H1 (cell line): ENCODE results near the gene CACNA2D3. TPM values are rescaled to one million over a fixed set of nuclear protein-coding genes. Genes with fewer than 3 reads are reported as not detected.

Experiments
- BACH1 ChIP-seq: IDR thresholded peaks from 2 replicates; pipeline ENCODE4 v1.6.1; 2012; ENCODE audit warnings: low read length, improper control_type of control experiment
- KDM1A ChIP-seq: fragments of 200-600, 300-600 bp; sonication (generic); IDR thresholded peaks from 2 replicates; pipeline ENCODE4 v1.7.1; 2016; ENCODE audit warnings: mild to moderate bottlenecking, low read length, borderline replicate concordance
- RAD21 ChIP-seq, 2 experiments: IDR thresholded peaks in 1 of 2; conservative IDR thresholded peaks in 1 of 2; 2 replicates each; pipeline ENCODE4 v1.6.1; 2011; ENCODE audit warnings: low read depth in 2 of 2, low read length in 2 of 2, improper control_type of control experiment in 1 of 2, inconsistent platforms in 1 of 2, mild to moderate bottlenecking in 1 of 2, moderate library complexity in 1 of 2
- RXRA ChIP-seq: IDR thresholded peaks from 2 replicates; pipeline ENCODE4 v1.6.1; 2011; ENCODE audit warnings: low read depth, mild to moderate bottlenecking, low read length, moderate library complexity; ENCODE audit not compliant: insufficient read depth
- TEAD4 ChIP-seq: IDR thresholded peaks from 2 replicates; pipeline ENCODE4 v1.6.1; 2012; ENCODE audit warnings: low read depth, low read length, inconsistent platforms, mixed read lengths
- polyA plus RNA-seq, 7 experiments: library from polyadenylated mRNA; depleted of rRNA in 3 of 7; stranded (reverse) in 5 of 7; unstranded in 2 of 7; fragments of >200 nt in 5 of 7; fragments of 200-250 nt in 2 of 7; gene quantifications; 1 replicate in 5 of 7; 2 replicates in 1 of 7; 4 replicates in 1 of 7; pipeline versions ENCODE4 v1.2.1 to v1.2.3, GENCODE V29; 2011 to 2013; ENCODE audit warnings: missing spikeins in 2 of 7, mixed read lengths in 2 of 7
- total RNA-seq: library from RNA; stranded (reverse); fragmentation: NEBNext Ultra II Directional; extraction: Animal tissue kit (Norgen Biotek cat#: 25700); gene quantifications from 2 replicates; pipeline ENCODE4 v1.2.1, GENCODE V29; 2021
- TF ChIP-seq, protein P1 (sequence below): IDR thresholded peaks from 2 replicates; pipeline ENCODE4 v1.6.1; 2012; ENCODE audit warnings: low read length, inconsistent platforms

The CACNA2D3 gene
- total and polyA plus RNA-seq, 2 of the 8 experiments (the other 6 are each of a cell fraction or from before 2014, with no cell fraction given): 1.5 to 1.8 TPM

- TF ChIP-seq TEAD4 (no peak), RXRA (no peak), KDM1A (no peak), RAD21 (IDR thresholded peaks at IDR 0.05 in 1 of 2, conservative IDR thresholded peaks at IDR 0.05 in 1 of 2; ENCODE audit: low read depth in 2 of 2, low read length in 2 of 2) (no peak), BACH1 (no peak)
- TF ChIP-seq, protein P1, sequence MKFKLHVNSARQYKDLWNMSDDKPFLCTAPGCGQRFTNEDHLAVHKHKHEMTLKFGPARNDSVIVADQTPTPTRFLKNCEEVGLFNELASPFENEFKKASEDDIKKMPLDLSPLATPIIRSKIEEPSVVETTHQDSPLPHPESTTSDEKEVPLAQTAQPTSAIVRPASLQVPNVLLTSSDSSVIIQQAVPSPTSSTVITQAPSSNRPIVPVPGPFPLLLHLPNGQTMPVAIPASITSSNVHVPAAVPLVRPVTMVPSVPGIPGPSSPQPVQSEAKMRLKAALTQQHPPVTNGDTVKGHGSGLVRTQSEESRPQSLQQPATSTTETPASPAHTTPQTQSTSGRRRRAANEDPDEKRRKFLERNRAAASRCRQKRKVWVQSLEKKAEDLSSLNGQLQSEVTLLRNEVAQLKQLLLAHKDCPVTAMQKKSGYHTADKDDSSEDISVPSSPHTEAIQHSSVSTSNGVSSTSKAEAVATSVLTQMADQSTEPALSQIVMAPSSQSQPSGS: no peak
Observed at GRCh38 chr3:54079314-54079713, 43.0 kb upstream of the CACNA2D3 start (continued).
